Activated CD4-positive, CD25-positive, alpha-beta regulatory T cell treated with anti-CD3 and anti-CD28 coated beads, Interleukin-2, amount 50 U/mL, for 72 hours (primary cell): ENCODE data around the gene SUN3.
"Not testable (repeated sequence)": the region's sequence is repeated elsewhere in the genome, so short reads cannot be mapped to it uniquely, and the experiment has no call there.

Source experiments
- DNase-seq: peaks from one replicate; pipeline ENCODE4 v3.0.0; 2021

The SUN3 gene

DNA sequence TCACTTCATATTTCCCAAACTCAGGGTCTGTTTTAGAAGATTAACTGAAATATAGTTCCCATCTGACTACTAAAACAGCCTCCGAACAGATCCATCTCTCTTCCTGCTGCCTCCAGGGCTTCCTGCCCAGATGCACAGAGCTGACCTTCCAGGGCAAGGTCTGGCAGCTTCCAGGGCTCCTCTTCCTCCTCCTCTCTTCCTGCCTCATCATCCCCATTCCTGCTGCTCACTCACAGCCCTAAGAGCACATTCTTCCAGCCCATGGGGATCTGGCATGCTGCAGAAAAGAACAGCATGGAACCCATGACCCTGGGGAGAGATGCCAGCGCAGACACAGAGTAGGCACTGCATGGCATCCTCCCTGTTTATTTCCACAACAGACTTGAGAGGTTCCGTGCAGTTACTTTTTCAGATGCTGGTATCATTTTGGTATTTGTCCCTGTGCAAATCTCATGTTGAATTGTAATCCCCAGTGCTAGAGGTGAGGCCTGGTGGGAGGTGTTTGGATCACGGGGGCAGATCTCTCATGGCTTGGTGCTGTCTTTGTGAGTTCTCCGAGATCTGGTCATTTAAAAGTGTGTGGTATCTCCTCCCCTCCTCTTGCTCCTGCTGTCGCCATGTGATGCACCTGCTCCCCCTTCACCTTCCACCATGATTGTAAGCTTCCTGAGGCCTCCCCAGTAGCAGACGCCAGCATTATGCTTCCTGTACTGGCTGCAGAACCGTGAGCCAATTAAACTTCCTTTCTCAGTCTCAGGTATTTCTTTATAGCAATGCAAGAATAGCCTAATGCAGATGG, 85.0 kb downstream of the SUN3 start:
- DNase-seq = no peak

DNA sequence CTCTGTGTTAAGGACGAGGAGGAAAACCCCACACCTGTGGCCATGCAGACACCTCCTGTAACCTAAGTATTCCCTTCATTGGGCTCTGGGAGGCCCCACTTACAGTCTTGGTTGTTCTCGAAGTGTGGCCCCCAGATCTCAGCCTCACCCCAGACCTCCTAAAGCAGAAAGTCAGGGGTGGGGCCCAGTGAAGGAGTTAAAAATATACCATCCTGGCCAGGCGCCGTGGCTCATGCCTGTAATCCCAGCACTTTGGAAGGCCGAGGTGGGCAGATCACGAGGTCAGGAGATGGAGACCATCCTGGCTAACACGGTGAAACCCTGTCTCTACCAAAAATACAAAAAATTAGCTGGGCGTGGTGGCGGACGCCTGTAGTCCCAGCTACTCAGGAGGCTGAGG, 86.3 kb downstream of the SUN3 start:
- DNase-seq = not testable (repeated sequence)

DNA sequence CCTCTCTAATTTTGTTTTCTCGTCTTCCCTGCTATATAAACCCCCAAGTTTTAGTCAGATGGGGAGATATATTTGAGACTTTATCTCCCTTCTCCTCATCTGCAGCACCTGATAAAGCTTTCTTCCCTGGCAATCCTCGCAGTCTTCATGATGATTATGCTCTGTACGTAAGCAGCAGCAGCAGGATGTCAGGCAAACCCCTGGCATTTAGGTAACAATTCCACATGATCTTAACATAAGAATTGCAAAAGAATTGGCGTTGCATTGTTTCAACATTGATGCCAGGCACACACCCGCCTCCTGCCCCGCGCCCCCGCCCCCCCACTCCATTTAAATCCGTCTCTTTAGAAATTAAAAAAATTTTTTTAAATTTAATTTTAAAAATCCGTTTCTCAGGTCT, 86.8 kb downstream of the SUN3 start:
- DNase-seq = no peak

DNA sequence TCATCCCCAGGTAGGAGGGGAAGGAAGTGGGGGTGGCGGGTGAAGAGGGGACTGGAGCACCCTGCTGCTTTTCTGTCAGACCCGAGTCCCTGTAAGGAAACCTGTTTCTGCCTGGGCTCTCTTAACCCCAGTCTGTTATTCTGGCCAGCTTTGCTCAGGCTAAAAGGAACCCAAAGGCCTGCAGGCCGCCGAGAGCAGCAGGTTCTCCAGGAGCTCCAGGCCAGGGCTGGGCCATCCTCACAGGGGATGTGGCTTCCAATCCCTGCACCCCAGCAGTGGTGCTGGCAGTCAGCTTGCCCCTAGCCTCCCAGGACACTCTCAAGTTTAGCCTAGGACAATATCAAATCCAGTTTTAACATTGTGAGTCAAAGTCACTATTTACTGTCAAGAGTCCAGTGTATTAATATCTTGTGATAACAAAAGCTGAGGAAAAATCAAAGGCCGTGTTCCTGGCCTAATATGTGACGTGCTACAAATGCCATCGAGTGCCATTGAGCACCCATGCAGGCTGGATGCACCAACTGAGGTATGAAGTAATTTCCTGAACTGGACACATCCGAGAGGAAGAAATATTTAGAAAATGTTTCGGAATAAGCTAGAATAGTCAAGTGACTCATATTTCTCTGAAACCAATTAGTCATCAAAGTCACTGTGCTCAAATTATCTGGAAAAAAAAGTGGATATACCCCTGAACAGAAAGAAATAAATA, 87.6 kb downstream of the SUN3 start:
- DNase-seq = no peak

DNA sequence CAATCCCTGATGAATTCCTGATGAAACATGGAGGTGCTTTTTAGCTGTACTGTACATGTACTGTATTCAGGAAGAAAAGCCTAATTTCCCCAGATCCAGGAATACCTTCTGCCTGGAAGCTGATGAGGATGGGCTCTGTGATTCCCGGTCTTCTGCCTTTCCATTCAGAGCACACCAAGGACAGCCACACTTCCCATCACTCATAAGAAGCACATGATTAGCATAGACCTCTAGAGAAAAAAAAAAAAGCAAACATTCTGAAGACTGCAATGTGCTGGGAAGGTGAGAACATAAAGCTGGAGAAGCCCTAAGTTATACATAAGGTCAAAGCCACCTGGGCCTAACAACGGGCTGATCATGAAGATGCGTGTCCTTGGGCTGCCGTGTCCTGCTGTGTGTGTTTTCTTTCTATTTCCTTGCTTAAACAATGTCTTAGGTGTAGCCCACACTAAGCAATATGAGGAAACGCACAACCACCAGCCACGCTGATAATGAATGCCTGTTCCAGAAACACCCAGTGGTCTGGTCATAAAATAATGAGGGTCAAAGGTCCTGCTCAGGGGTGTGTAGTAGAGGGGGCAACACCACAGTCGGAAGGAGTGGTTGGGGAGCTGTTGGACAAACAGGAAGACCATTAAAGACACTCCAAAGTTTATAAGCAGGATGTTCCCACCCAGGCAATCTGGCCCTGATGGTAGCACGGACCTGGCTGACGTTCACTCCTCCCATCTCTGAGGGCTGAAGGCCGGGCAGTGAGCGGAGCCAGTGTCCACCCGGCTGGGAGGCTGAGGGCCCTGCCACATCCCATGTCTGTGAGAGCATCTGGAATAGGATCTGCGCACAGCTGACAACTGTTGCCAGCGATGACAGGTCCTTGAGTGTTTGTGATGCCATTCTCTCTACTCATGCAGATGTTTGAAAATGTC, 88.6 kb downstream of the SUN3 start:
- no peak for DNase-seq

DNA sequence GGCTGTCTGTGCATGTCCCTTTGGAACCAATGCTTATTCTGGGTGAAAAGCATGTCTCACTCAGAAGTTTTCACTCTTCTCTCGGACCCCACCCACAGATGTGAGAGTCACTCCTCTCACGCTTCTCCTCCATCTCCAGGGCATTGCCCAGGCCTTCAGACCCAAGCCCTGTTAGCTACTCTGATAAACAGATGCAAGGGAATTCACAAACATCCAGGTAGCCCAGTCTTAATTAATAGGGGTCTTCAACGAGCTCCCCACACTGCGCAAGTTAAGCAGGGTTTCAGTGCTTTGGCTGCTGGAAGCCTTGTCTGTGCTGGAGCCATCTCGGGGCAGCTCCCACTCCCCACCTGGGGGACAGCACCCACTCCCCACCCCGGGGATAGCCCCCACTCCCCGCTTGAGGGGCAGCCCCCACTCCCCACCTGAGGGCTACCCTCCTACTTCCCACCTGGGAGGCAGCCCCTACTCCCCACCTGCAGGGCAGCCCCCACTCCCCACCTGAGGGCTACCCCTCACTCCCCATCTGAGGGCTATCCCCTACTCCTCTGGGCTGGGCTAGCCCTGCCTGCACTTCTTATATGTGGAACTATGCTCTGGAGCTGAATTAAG, 89.4 kb downstream of the SUN3 start:
- no peak for DNase-seq

DNA sequence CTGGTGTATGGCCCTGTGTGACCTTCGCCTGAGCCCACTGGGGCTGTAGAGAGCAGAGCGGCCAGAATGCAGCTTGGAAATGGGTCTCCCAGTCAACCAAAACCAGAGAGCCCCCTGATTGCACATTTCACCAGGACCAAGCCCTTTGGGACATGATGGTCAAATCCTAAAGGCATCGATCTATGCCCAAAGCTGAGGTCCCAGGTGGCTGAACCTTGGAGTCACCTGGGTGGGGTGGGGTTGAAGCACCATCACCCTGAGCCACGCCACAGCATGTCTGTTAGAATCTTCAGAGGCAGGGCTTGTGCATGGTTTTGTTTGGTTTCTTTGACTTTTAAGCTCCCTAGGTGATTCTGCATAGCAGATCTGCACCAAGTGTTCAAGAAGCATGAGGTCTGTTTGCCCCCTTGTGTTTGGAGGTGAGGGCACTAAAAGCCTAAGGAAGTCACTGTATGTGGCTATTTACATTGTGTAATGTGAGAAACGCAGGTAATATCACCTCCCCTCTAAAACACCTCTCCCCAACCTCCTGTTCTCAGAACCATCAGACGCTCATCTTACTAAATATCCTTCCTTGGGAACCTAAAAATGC, 90.2 kb downstream of the SUN3 start:
- DNase-seq = no peak

DNA sequence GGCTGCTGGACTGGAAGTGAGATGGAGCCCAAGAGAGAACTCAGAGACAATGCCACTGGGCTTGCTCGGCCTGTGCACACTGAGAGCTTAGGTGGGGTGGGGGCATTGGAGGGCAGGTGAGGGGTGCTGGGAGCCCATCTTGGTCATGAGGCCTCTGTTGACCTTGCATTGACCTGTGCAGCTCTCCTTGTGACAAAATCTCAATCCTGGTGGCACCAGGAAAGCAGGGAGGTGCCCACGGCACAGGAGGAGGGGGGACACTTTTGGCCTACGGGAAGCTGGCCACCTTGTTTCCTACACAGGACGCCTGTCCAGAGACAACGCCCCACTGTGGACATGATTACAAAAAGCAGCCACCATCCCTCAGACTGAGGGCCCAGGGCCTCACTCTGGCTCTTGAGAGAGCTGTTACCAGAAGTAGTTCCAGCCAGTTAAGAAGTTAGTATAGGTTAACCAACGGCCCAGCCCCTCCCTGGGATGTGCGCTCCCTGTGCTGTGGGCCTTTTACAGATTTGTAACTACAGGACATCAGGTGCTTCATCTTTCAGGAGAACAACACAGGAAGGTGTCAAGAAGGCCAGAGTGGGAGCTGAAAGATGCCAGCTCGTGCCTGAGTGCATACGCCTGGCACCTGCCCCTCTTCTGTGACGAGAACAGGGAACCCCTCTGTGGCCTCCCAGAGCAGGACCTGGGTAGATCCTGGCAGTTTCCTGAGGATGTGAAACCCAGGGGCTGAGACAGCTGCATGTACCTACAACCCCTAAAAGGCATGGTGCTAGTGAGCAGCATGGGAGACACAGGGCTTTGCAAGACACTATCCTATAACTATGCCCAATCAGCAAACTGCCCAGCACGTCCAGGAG, 91.0 kb downstream of the SUN3 start:
- no peak for DNase-seq
